ENCODE data around the gene PLXNA2. TPM values are rescaled to one million over a fixed set of nuclear protein-coding genes. Genes with fewer than 3 reads are reported as not detected.

Gene PLXNA2
- total RNA-seq, 1 experiment from 2014 or later, result 10.2 TPM

DNA sequence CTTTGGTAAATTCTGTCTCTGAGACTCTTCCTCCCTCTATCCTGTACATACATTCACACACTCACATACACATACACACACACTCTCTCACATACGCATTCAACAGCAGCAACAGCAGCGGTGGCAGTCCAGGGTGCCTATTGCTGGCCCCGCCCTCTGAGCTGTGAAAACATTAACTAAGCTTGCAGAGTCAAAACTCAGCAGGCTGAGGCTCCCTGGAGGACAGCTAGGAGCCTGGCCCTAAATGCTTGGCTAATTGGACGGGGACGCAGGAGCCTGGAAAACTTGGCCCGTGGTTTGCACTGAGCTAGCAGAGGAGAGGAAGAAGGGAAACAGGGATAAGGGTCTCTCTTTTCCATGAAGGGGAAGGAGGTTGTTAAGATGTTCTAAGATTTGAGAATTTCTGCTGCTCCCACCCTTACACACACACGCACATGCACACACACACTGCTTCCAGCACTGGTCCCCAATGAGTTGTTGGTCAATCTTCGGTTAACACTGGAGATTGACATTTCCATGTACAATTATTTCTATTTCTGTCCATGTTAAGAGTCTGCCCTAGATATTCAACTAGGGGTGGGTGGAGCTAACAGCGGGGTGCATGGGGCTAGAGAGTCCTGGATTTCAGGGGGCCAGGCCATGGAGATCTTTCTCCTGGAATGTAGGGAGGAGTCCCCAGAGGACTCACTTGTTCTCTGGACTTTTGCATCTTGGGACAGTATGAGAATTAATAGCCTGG, 94.2 kb downstream of the PLXNA2 start:
- H3K27me3 ChIP-seq (ENCODE audit: insufficient read depth, low read depth), result no peaks in the 10 kb centered on the region
- no peak for DNase-seq
- ChIA-PET POLR2A (ENCODE audit: unreplicated experiment) (no interaction called here), CTCF (no interaction called here)
- TF ChIP-seq EZH2 (IDR thresholded peaks at IDR 0.05; ENCODE audit: low read depth), result no peak
- TF ChIP-seq, protein P1, sequence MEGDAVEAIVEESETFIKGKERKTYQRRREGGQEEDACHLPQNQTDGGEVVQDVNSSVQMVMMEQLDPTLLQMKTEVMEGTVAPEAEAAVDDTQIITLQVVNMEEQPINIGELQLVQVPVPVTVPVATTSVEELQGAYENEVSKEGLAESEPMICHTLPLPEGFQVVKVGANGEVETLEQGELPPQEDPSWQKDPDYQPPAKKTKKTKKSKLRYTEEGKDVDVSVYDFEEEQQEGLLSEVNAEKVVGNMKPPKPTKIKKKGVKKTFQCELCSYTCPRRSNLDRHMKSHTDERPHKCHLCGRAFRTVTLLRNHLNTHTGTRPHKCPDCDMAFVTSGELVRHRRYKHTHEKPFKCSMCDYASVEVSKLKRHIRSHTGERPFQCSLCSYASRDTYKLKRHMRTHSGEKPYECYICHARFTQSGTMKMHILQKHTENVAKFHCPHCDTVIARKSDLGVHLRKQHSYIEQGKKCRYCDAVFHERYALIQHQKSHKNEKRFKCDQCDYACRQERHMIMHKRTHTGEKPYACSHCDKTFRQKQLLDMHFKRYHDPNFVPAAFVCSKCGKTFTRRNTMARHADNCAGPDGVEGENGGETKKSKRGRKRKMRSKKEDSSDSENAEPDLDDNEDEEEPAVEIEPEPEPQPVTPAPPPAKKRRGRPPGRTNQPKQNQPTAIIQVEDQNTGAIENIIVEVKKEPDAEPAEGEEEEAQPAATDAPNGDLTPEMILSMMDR (conservative IDR thresholded peaks at IDR 0.05), result no peak
- no peak overlapping the region for H2AFZ ChIP-seq
- no peak overlapping the region for H3K4me2 ChIP-seq
- H3K4me1 ChIP-seq (replicated peaks; ENCODE audit: insufficient read depth), result peaks cover 16% of the 10 kb centered on the region
- no peaks in the 10 kb centered on the region for H3K9me2 ChIP-seq (ENCODE audit: insufficient read depth)
- no TSS peak for BruUV-seq (replicated peaks)
- intact Hi-C loops (cut with micrococcal nuclease; ENCODE audit: unreplicated experiment), result no loop called here
- H3K79me2 ChIP-seq (ENCODE audit: low read depth), result peaks cover 9% of the 10 kb centered on the region; the same call in 1 of the 2 replicates
- no peak overlapping the region for H3K27ac ChIP-seq
- H3K36me3 ChIP-seq (ENCODE audit: low read depth), result no peaks in the 10 kb centered on the region
- peaks cover 8% of the 10 kb centered on the region for H3F3A ChIP-seq (ENCODE audit: insufficient read depth, low read depth)
- H3K4me3 ChIP-seq, result no peak overlapping the region
- H4K20me1 ChIP-seq (ENCODE audit: insufficient read depth), result no peaks in the 10 kb centered on the region
- H3K9me3 ChIP-seq (ENCODE audit: insufficient read depth, low read depth), result no peaks in the 10 kb centered on the region

DNA sequence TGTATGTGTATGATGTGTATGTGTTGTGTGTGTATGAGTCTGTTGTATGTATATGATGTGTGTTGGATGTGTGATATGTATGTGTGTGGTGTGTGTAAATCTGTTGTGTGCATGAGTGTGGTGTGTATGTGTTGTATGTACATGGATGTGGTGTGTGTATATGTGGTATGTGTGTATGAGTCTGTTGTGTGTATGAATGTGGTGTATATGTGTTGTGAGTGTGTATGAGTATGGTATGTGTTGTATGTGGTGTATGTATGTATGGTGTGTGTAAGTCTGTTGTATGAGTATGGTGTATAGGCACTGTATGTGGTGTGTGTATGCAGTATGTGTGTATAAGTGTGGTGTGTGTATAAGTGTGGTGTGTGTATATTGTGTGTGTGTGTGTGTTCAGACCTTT, 95.0 kb downstream of the PLXNA2 start:
- POLR2A ChIA-PET (ENCODE audit: unreplicated experiment), result interaction anchor here (0.6 kb wide), 1 partner anchor 34 kb away, joined by 4 read pairs; no protein-coding TSS in a partner anchor
- no peak for TF ChIP-seq EZH2 (IDR thresholded peaks at IDR 0.05; ENCODE audit: low read depth)
- TF ChIP-seq, protein P1 (conservative IDR thresholded peaks at IDR 0.05), result no peak
- no peak overlapping the region for H3K27ac ChIP-seq
- intact Hi-C loops (cut with micrococcal nuclease; ENCODE audit: unreplicated experiment), result no loop called here
- no peaks in the 10 kb centered on the region for H3K27me3 ChIP-seq (ENCODE audit: insufficient read depth, low read depth)
- no peak overlapping the region for H3K4me2 ChIP-seq
- no TSS peak for BruUV-seq (replicated peaks)
- no peaks in the 10 kb centered on the region for H4K20me1 ChIP-seq (ENCODE audit: insufficient read depth)
- no peak overlapping the region for H2AFZ ChIP-seq
- no peaks in the 10 kb centered on the region for H3K9me2 ChIP-seq (ENCODE audit: insufficient read depth)
- peaks cover 9% of the 10 kb centered on the region for H3K4me1 ChIP-seq (replicated peaks; ENCODE audit: insufficient read depth)
- H3K79me2 ChIP-seq (ENCODE audit: low read depth), result peaks cover 9% of the 10 kb centered on the region; the same call in 1 of the 2 replicates
- CTCF ChIA-PET, result no interaction called here
- no peak for DNase-seq
- H3K9me3 ChIP-seq (ENCODE audit: insufficient read depth, low read depth), result no peaks in the 10 kb centered on the region
- no peak overlapping the region for H3K4me3 ChIP-seq
- H3F3A ChIP-seq (ENCODE audit: insufficient read depth, low read depth), result peaks cover 5% of the 10 kb centered on the region; the same call in 1 of the 2 replicates
- H3K36me3 ChIP-seq (ENCODE audit: low read depth), result no peaks in the 10 kb centered on the region

DNA sequence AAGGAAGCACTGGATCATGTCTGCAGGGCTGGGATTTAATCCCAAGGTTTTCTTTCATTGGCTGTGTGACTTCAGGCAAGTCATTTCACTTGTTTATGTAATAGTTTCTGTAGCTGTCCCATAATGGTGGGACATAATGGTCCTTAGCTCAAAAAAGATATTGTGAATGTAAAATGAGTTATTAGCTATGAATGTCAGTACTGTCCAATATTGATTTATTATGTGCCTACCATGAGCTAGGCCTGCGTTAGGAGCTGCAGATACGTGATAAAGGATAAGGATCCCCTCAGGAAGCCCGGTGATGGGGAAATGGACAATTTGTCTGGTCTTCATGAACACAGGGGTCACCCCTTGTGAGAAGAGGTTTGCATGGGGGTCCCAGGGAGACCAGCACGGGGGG, 95.8 kb downstream of the PLXNA2 start:
- ChIA-PET CTCF (no interaction called here), POLR2A (ENCODE audit: unreplicated experiment) (no interaction called here)
- DNase-seq, result no peak
- no TSS peak for BruUV-seq (replicated peaks)
- H3F3A ChIP-seq (ENCODE audit: insufficient read depth, low read depth), result peaks cover 5% of the 10 kb centered on the region; the same call in 1 of the 2 replicates
- H2AFZ ChIP-seq, result no peak overlapping the region
- H3K27me3 ChIP-seq (ENCODE audit: insufficient read depth, low read depth), result no peaks in the 10 kb centered on the region
- H3K79me2 ChIP-seq (ENCODE audit: low read depth), result 0 out of 2 replicates have a peak, but pooled peaks cover under 1% of the 10 kb centered on the region
- H3K9me2 ChIP-seq (ENCODE audit: insufficient read depth), result no peaks in the 10 kb centered on the region
- no peaks in the 10 kb centered on the region for H3K36me3 ChIP-seq (ENCODE audit: low read depth)
- H3K9me3 ChIP-seq (ENCODE audit: insufficient read depth, low read depth), result no peaks in the 10 kb centered on the region
- no peak overlapping the region for H3K4me3 ChIP-seq
- TF ChIP-seq EZH2 (IDR thresholded peaks at IDR 0.05; ENCODE audit: low read depth), result no peak
- TF ChIP-seq, protein P1 (conservative IDR thresholded peaks at IDR 0.05), result no peak
- H3K4me2 ChIP-seq, result no peak overlapping the region
- no peaks in the 10 kb centered on the region for H4K20me1 ChIP-seq (ENCODE audit: insufficient read depth)
- peaks cover under 1% of the 10 kb centered on the region; the same call in 1 of the 2 replicates for H3K4me1 ChIP-seq (replicated peaks; ENCODE audit: insufficient read depth)
- intact Hi-C loops (cut with micrococcal nuclease; ENCODE audit: unreplicated experiment), result no loop called here
- no peak overlapping the region for H3K27ac ChIP-seq

Data from PC-9 (cell line).